GM19239 (cell line): Measurements from ENCODE around the gene PRRX2.

Experiments
- DNase-seq: peaks from one replicate; pipeline ENCODE4 v3.0.0; 2011; ENCODE audit warnings: low spot score; ENCODE audit not compliant: insufficient read length
- FAIRE-seq: peaks from 2 replicates; lab custom pipeline; 2011; peaks lifted over from hg19 to GRCh38; lab: Jason Lieb, UNC

Gene PRRX2

DNA sequence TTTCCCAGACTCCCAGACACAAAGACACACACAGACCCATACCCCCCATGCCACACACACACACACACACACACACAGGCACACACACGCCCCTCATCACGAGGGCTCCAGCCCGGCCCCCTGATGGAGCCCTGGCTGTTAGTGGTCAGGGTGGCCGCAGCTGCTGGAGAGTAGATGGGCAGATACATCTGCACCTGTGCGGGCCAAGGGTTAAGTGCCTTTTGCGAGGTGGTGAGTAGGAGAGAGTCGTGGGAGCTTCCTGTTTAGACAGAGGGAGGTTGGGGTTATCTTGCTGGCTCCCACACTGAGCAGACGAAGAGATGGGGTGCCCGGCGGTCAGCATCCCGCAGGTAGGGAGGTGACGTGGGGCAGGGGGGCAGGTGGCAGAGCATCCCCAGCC lies 8.2 kb downstream of the PRRX2 start:
- DNase-seq = no peak
- FAIRE-seq = no peak

DNA sequence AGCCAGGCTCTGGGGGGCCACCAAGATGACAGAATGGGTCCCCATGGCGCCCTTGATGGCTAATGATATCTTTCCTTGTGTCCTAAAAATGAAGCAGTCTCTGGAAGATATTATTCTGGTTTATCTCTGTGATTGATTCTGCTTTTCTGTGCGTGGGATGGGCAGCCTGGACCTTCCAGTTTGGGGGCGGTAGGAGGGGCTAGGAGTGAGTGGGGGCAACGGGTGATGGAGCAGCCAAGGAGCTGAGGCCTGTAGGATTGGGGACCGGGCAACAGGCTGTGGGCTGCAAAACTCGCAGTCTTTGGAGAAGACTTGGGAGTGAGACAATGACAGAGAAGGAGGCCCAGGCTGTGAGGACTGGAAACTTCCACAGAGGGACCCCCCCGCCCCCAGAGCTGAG lies 8.8 kb downstream of the PRRX2 start:
- FAIRE-seq (no peak), DNase-seq (no peak)

DNA sequence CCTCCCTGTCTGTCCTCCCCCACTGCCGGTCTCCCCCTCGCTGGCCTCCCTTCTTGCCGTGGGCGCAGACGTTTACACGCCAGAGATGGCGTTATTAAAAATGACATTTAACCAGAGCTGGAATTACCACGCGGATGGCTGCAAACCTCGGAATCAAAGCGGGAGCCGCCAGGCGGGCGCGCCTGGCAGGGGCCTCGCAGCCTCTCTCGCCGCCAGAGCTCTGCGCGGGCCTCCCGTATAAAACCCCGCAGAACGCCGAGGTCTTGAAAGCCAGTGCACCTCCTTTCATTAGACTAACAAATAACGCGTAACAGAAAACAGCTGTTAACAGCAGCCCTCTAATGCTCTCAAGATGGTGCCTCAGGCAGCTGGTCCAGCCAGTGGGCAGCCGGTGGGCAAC lies 10.2 kb downstream of the PRRX2 start:
- no peak for FAIRE-seq
- DNase-seq = no peak

DNA sequence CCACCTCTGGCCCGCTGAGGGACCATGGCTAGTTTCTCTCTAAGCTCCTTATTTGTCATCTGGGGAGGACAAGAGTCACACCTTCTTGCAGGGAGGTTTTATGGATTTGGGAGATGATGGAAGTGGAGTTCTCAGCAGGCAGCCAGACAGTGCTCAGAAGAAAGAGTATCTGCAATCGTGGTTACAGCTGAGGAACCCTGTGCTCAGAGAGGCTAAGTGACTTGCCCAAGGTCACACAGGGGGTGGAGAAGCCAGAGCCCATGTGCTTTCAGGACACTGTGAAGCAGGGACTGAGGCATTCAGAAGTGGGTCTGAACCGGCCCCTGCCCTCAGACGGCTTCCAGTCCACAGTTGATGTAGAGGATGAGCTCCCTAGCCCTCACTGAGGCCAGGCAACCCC lies 10.8 kb downstream of the PRRX2 start:
- DNase-seq (no peak), FAIRE-seq (no peak)

DNA sequence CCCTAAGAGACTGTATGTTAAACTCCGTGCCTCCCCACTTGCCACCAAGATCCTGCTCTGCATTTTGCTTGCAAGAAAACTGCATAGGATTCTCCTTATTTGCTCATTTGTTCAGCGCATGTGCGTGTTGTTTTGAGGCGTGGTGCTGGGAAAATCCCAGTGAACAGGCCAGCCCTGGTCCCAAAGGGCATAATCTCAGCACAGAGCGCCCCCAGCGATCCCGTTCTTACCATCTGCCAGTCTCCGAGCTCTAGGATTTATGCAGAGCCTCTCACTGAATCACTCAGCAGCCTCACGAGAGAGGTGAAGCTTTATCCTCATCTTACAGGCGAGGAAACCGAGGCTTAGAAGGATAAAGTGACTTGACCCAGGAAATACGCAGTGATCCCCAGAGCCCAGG lies 11.5 kb downstream of the PRRX2 start:
- FAIRE-seq (no peak), DNase-seq (no peak)

DNA sequence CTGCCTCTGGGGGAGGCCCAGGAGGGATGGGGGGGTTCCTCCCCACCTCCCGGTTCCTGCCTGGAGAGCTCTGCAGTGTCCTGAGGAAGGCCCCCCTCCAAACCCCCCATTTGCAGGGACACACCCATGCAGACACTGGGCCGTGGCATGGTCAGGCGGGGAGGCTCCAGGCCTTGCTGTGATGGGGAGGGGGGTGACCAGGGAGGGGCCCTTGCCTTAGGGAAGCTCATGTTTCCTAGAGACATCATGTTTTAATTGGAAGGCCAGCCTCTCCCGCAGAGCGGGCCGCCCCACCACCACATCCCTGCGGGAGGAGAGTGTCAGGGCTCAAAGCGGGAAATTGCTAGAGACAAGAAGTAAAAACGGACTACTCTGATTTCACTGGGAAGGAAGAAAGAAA lies 12.0 kb downstream of the PRRX2 start:
- no peak for FAIRE-seq
- DNase-seq = no peak

DNA sequence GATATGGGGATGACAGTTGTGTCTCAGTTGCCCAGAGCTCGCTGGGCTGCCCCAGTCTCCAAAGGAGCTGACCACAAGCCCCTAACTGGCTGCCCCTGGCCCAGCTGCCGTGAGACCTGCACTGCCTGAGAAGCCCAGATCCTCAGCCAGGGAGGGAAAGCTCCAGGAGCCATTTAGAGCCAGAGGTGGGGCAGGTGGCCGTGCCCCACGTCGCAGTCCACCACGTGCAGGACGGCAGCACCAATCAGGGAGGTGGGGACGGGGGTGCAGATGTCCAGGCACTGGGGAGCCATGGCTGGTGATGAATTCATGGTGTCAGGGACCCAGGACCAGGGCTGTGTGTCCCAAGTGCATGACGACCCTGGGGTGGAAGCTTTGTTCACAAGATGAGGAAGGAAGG lies 13.4 kb downstream of the PRRX2 start:
- DNase-seq (no peak), FAIRE-seq (no peak)

DNA sequence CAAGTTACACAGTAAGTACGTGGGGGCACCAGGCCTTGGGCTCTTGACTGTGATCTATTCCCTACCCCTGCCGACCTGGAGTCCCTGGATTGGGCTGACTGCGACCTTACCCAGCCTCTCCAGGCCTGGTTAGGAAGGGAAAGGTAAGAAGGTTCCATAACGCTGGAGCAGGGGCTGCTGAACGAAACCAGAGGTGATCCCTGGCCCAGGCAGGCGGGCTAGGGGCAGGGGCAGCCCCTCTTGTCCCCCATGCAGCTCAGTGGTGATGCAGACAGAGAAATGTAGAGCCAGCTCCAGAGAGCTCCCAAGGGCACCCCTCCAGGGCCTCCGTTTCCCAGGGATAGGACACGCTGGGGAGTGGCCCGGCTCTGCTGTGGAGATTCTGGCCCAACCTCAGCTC lies 14.1 kb downstream of the PRRX2 start:
- FAIRE-seq (no peak), DNase-seq (no peak)

DNA sequence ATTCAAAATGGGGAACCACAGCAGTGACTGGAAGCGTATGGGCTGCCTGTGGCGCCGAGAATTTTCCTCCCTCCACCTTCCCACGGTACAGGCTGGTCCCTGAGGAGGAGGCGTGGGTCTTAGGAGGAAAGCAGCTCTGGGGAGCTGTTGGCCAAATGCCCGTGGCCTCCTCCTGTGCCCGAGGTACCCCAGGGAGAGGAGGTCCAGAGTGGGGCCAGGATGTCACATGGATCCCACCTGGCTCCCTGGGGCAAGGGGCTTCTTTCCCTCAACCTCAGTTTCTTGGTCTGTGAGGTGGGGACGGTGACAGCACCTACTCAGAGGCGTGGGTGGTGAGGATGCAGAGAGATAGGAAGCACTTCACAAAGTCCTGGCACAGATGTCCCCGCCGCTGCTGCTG lies 16.5 kb downstream of the PRRX2 start:
- DNase-seq = no peak
- no peak for FAIRE-seq

DNA sequence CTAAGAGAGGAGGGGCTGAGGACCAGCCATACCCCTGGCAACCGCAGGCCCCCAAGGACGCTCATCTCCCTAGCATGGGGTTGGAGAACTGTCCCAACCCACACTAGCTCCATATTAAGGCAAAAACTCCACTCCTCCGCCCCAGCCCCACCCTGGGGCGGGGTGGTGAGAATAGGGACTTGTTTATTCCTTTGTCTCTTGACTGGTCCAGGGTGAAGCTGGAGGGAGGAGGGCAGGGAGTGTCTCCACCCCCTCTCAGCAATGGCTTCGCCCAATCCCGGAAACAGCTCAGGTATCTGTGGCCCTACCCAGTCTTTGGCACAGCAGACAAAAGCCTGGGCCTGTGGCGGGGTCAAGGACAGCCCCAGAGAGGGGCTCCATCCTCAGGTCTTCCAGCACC lies 16.9 kb downstream of the PRRX2 start:
- FAIRE-seq = no peak
- no peak for DNase-seq

DNA sequence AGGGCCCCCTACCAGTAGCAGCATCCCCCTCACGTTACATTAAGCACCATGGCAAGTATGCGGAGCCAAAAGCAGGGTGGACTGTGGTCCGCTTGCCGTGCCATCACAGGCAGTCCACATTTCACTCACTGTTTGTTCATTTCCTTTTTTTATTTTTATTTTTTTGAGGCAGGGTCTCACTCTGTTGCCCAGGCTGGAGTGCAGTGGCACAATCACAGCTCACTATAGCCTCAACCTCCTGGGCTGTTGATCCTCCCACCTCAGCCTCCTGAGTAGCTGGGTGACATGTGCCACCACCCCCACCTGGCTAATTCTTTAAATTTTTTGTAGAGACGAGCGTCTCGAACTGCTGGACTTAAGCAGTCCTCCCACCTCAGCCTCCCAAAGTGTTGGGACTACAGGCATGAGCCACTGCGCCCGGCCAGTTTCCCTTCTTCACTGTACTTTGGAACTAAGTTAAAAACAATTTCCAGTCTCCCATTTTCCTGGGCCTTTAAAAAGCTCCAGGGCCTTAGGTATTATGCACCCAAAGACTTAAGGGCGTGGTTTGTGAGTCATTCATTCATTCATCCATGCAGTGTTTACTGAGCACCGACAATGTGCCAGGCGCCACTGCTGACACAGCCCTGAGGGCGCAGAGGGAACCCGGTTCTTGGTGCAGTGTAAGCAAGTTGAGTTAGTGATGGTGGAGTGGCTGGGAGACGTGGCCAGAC lies 19.9 kb downstream of the PRRX2 start:
- FAIRE-seq (no peak), DNase-seq (no peak)

DNA sequence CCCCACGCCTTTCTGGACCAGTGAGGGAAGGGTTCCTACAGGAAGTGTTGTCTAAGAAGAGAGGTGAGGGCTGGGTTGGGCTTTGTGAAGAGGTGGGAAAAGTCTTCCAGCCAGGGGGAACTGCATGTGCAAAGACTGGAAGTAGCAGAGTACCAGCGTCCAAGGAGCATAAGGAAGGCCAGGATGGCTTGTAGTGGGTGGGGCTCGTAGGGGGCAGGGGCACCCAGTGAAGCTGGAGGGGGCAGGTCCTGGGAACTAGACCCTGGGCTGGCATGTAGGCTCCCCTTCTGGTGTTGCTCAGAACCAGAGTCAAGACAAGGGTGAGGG lies 20.4 kb downstream of the PRRX2 start:
- no peak for DNase-seq
- no peak for FAIRE-seq

DNA sequence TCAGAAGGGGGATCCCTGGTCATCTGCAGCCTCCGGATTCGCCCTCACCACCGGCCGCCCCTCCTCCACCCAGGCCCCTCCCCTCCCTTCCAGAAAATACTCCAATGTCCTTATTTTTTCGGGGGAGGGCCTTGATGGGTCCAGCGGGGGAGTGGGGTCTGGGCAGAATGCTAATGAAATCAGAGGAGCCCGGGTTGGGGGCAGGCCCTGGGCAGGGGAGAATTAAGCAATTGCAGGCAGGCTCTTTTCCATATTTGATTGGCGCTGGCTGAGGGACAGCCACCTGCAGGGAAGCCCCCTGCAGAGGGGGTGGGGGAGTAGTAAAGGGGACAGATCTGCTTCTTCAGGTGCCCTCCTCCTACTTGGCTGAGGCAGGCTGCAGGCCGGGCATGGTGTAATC lies 21.3 kb downstream of the PRRX2 start:
- DNase-seq (no peak), FAIRE-seq (no peak)

DNA sequence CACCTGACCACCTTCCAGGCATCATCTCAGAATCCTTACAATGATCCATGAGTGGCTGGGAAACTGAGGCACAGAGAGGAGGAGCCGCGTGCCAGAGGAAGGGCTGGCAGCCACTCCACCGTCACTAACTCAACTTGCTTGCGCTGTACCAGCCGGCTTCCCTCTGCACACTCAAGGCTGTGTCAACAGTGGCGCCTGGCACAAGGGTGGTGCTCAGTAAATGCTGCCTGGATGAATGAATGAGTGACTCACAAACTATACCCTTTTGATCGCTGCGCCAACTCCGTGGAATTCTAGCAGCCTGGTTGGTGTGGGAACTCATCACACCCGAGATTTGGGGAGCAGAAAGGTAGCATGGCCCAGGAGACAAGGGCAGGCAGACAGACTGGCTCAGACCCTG lies 21.9 kb downstream of the PRRX2 start:
- DNase-seq (no peak), FAIRE-seq (no peak)

DNA sequence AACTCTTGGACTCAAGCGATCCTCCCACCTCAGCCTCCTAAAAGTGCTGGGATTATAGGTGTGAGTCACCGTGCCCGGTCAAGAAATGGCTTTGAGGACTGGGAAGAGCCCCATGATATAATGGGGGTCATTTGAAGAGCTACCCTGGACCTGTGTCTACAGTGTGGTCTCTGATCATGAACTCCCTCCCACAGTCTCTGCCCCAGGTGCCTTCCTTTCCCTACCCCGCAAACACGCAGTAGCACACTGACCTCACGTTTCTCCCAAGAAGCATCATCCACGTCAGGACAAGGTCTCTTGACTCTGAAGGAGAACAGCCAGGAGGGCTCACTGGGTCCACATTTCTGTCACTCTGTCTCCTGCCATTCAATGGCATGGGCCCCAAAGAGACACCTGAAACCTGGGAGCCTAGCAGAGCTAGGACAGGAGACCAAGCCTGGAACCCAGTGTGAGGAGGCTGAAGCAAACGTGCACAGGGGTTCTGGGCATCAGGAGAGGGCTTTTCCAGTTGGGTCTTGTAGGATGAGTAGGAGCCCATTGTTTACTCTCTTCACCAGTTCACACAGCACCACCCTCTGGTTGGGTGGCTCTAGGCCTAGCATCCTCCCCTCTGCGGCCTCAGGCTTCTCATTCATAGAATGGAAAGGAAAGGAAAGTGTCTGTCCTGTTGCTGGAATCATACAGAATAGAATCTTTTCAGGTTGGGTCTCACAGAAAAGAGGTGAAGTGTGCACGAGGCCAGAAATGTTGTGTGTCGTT lies 23.0 kb downstream of the PRRX2 start:
- FAIRE-seq = no peak
- DNase-seq = no peak

DNA sequence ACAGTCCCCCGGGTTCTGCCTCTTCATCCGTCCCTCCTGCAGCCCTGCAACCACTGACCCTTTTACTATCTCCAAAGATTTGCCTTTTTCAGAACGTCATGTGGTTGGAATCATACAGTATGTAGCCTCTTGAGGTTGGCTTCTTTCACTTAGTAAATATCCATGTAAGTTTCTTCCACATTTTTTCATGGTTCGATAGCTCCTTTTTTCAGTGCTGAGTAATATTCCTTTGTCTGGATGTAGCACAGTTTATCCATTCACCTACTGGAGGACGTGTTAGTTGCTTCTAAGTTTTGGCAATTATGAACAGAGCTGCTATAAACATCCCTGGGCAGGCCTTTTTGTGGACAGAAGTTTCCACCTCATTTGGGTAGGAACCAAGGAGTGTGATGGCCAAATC lies 27.1 kb downstream of the PRRX2 start:
- no peak for FAIRE-seq
- no peak for DNase-seq

DNA sequence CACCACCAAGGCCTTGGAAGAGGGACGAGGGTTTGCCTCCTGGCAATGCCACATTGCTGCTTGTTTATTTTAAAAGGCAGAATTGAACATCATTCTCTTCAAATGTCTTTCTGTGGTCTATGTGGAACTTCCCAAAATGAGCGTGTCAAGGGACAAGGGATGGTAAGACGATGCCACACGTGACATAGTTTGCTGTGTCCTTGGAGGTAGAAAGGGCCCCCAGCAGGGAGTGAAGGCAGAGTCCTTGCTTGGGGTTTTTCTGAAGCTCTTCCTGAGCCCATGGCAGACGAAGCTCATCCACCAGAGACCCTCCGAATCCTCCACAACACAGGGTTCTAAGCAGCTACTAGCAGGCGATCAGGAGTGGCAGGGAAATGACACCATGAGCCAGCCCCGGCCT lies 28.3 kb downstream of the PRRX2 start:
- no peak for FAIRE-seq
- no peak for DNase-seq

DNA sequence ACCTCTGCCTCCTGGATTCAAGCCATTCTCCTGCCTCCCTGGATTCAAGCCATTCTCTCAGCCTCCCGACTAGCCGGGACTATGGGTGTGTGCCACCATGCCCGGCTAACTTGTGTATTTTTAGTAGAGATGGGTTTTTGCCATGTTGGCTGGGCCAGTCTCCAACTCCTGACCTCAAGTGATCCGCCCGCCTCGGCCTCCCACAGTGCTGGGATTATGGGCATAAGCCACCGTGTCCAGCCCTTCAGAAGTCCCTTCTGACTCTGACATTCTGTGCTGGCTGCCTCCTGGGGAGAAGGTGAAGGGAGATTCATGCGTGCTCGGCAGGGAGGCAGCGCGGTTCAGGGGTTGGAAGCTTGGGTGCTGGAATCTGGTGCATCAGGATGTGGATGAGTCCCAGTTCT lies 28.8 kb downstream of the PRRX2 start:
- no peak for FAIRE-seq
- DNase-seq = no peak

DNA sequence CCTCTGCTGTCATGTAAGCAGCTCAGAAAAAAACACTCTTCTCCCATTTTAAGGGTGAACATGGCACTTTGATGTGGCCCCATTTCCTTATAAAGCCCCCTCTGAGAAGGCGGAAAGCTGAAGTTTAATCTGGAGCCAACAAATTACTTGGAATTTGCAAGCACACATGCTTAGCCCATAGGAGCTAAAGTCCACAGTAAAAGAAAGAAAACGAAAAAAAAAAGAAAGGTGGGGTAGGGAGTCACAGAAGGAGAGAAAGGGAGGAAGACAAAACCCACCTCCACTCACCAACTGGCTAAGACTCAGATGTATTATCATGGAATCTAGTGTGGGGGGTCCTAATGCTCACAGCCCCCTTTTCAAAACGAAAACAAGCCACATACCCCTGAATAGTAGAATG lies 30.4 kb downstream of the PRRX2 start:
- no peak for DNase-seq
- FAIRE-seq = no peak

DNA sequence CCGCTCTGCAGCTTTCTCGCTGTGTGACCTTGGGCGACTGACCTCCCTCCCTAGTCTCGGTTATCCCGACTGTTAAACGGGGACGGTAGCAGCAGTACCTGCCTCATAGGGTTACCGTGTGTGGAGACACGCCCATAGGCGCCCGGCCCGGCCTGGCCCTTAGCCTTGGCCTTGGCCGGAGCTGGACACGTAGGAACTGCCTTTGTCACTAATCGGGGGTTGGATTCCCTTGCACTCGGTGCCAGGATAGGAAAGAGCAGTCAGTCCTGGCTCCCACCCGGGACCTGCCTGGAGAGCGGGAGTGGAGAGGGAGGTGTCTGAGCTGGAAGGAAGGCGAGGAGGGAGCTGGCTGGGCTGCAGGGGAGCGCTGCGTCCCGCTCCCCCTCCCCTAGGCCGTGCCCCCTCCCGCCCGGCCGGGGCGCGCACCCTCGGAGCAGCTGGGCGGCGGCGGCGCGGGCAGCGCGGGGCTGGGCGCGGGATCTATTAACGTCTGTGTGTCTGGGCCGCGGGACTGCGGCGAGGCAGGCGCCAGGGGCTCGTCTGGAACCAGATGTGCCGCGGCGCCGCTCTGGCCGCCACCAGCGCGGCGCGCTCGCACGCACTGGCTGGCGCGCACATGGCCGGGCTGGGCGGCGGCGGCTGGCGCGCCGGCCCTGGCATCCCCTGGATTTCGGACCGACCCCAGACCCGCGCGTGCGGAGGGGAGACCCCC lies 31.7 kb downstream of the PRRX2 start:
- no peak for DNase-seq
- FAIRE-seq = no peak

DNA sequence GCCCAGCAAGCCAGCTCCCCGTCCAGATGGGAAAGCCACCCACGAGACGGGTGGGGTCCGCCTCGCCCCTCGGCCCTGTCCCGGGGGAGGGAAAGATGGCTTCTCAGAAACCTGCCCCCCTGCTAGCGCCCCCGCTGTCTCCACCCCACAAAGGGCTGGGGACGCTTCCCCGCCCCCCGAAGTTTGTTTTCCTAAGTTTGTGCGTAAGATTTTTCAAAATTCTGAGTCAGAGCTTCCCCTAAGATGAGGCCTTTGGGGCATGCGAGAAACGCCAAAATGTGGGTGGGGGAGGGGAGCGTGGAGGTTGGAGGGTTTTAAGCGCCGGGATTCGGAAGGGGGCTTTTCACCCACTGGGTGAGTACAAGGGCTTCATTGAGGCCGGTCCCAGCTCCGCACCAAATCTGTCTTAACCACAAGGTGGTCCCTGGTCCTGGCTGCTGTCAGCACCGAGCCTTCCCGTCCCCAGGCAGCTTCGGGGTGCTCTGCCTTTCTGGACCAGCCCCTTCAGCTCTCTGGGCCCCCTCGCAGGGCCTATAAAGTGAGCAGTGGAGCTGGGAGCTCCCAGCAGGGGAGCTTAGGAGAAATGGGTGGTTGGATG lies 32.3 kb downstream of the PRRX2 start:
- FAIRE-seq = no peak
- DNase-seq = no peak
